ENCODE results near the gene CDKN2B. TPM values are rescaled to one million over a fixed set of nuclear protein-coding genes. Genes with fewer than 3 reads are reported as not detected.

Gene CDKN2B
- total and polyA plus RNA-seq, 2 donors (not counting 3 experiments of a cell fraction or from before 2014, with no cell fraction given) = 1.6 to 2.1 TPM

DNA sequence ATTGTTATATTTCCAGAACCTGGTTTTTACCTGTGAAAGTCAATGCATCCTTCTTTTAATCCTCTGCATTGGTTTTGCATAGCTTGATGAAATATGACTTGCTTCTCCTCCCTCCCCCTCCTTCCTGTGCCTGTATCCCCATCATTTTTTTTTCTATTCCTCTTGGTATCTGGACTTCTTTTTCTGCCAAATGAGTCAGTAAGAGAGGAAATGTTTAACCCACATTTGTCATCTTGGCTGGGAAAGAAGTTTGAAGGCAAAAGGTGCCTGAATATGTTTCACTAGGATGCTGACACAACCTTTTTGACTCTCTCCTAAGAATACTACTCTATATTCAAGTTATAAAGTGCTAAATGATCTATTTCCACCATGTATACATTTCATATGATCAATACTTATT is 35.5 kb upstream of the CDKN2B start:
- peak; percentile 81 for FAIRE-seq
- dilution Hi-C loops (cut with MboI; ENCODE audit: extremely low pct_ligation_motif_present, low sequenced_read_pairs) (no loop called here), intact Hi-C loops (cut with micrococcal nuclease) (loop anchor here (1.0 to 2.0 kb wide), 2 partner anchors 74 to 114 kb away; no protein-coding TSS in a partner anchor)
- H2AFZ ChIP-seq (ENCODE audit: low read depth, low read length) = no peak overlapping the region
- H3K9me3 ChIP-seq (replicated peaks; ENCODE audit: control insufficient read depth, insufficient read depth, low read length) = no peaks in the 10 kb centered on the region
- ChIA-PET CTCF (interaction anchor here (0.7 to 6.7 kb wide), 9 partner anchors 9 to 408 kb away, joined by 3 to 45 read pairs (median 7); partner anchors contain the start of gene CDKN2B), POLR2A (no interaction called here)
- no peaks in the 10 kb centered on the region for H3K79me2 ChIP-seq (ENCODE audit: control insufficient read depth, insufficient read depth, low read length)
- H3K27me3 ChIP-seq (ENCODE audit: control insufficient read depth in 2 of 2, insufficient read depth in 2 of 2, low read length in 2 of 2) = no peaks in the 10 kb centered on the region
- no peaks in the 10 kb centered on the region for H3K9me1 ChIP-seq (replicated peaks; ENCODE audit: control insufficient read depth, extremely low read depth, insufficient read depth, low read length)
- TF ChIP-seq EZH2 (IDR thresholded peaks at IDR 0.05; ENCODE audit: borderline replicate concordance, low read depth, low read length, severe bottlenecking) (no peak), GATA2 (IDR thresholded peaks at IDR 0.05; ENCODE audit: insufficient read depth, insufficient read length, low read depth, low read length) (peak; percentile 25), JUN (IDR thresholded peaks at IDR 0.05; ENCODE audit: borderline replicate concordance, insufficient read depth, insufficient read length, low read depth) (peak; percentile 74), FOS (IDR thresholded peaks at IDR 0.05; ENCODE audit: borderline replicate concordance, insufficient read depth, low read length) (peak; percentile 93), POLR2AphosphoS5 (IDR thresholded peaks at IDR 0.05; ENCODE audit: insufficient read depth, low read depth, low read length) (peak; percentile 45)
- H3K4me3 ChIP-seq (replicated peaks in 1 of 3; ENCODE audit: insufficient read depth in 1 of 3, low read depth in 1 of 3, low read length in 3 of 3) = no peak overlapping the region
- H4K20me1 ChIP-seq (replicated peaks; ENCODE audit: control insufficient read depth, extremely low read depth, insufficient read depth, low read length) = no peaks in the 10 kb centered on the region
- no TSS peak for BruUV-seq (replicated peaks)
- DNase-seq (ENCODE audit: low read depth, low spot score) = peak; percentile 87
- no peak overlapping the region for H3K9ac ChIP-seq (replicated peaks; ENCODE audit: extremely low read depth, insufficient read depth, low read length)
- no peak overlapping the region for H3K27ac ChIP-seq (ENCODE audit: insufficient read depth, low read depth, low read length)
- H3K4me2 ChIP-seq (ENCODE audit: insufficient read depth, low read length) = peak overlapping the region; percentile 8
- H3K4me1 ChIP-seq (ENCODE audit: control insufficient read depth, extremely low read depth, insufficient read depth, low read length) = peaks cover 24% of the 10 kb centered on the region
- H3K36me3 ChIP-seq (ENCODE audit: control insufficient read depth in 2 of 2, extremely low read depth in 1 of 2, insufficient read depth in 2 of 2, low read length in 2 of 2) = no peaks in the 10 kb centered on the region

DNA sequence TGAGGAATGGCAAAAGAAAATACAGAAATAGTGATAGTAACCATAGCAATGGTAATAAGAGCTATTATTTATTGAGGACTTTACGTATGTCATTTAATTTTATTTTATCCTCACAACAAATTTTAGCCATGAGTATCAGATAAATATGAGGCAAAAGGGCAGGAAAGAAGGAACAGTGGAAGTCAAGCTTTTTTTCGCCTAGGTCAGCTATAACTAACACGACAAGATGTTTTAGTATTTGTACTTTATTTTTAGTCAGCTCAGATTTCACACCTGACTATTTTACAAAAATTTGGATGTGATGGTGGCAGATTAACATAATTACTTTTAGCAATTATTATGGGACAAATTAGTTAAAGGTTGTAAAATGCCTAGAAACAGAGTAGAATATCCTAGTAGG is 34.8 kb upstream of the CDKN2B start:
- no TSS peak for BruUV-seq (replicated peaks)
- dilution Hi-C loops (cut with MboI; ENCODE audit: extremely low pct_ligation_motif_present, low sequenced_read_pairs) = no loop called here
- no peaks in the 10 kb centered on the region for H3K9me1 ChIP-seq (replicated peaks; ENCODE audit: control insufficient read depth, extremely low read depth, insufficient read depth, low read length)
- H3K27me3 ChIP-seq (ENCODE audit: control insufficient read depth in 2 of 2, insufficient read depth in 2 of 2, low read length in 2 of 2) = no peaks in the 10 kb centered on the region
- intact Hi-C loops (cut with micrococcal nuclease) = loop anchor here (1.0 to 2.0 kb wide), 2 partner anchors 75 to 114 kb away; no protein-coding TSS in a partner anchor
- H3K36me3 ChIP-seq (ENCODE audit: control insufficient read depth in 2 of 2, extremely low read depth in 1 of 2, insufficient read depth in 2 of 2, low read length in 2 of 2) = no peaks in the 10 kb centered on the region
- FAIRE-seq (no peak), DNase-seq (ENCODE audit: low read depth, low spot score) (no peak)
- H3K4me2 ChIP-seq (ENCODE audit: insufficient read depth, low read length) = peak overlapping the region; percentile 28
- POLR2A ChIA-PET = no interaction called here
- peaks cover 21% of the 10 kb centered on the region for H3K4me1 ChIP-seq (ENCODE audit: control insufficient read depth, extremely low read depth, insufficient read depth, low read length)
- no peak overlapping the region for H3K27ac ChIP-seq (ENCODE audit: insufficient read depth, low read depth, low read length)
- H3K4me3 ChIP-seq (replicated peaks in 1 of 3; ENCODE audit: insufficient read depth in 1 of 3, low read depth in 1 of 3, low read length in 3 of 3) = no peak overlapping the region
- no peak overlapping the region for H3K9ac ChIP-seq (replicated peaks; ENCODE audit: extremely low read depth, insufficient read depth, low read length)
- no peaks in the 10 kb centered on the region for H4K20me1 ChIP-seq (replicated peaks; ENCODE audit: control insufficient read depth, extremely low read depth, insufficient read depth, low read length)
- no peak overlapping the region for H2AFZ ChIP-seq (ENCODE audit: low read depth, low read length)
- no peaks in the 10 kb centered on the region for H3K79me2 ChIP-seq (ENCODE audit: control insufficient read depth, insufficient read depth, low read length)
- CTCF ChIA-PET = interaction anchor here (0.7 to 6.7 kb wide), 10 partner anchors 9 to 408 kb away, joined by 3 to 45 read pairs (median 6); partner anchors contain the start of gene CDKN2B
- H3K9me3 ChIP-seq (replicated peaks; ENCODE audit: control insufficient read depth, insufficient read depth, low read length) = no peaks in the 10 kb centered on the region
- no peak for TF ChIP-seq MYC (IDR thresholded peaks at IDR 0.05; ENCODE audit: low read depth, low read length)
- TF ChIP-seq JUN (IDR thresholded peaks at IDR 0.05; ENCODE audit: borderline replicate concordance, insufficient read depth, insufficient read length, low read depth) = no peak
- no peak for TF ChIP-seq POLR2AphosphoS5 (IDR thresholded peaks at IDR 0.05; ENCODE audit: insufficient read depth, low read depth, low read length)
- TF ChIP-seq, protein P1, sequence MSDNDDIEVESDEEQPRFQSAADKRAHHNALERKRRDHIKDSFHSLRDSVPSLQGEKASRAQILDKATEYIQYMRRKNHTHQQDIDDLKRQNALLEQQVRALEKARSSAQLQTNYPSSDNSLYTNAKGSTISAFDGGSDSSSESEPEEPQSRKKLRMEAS (IDR thresholded peaks at IDR 0.05; ENCODE audit: insufficient read depth, insufficient read length) = no peak
- TF ChIP-seq GATA2 (IDR thresholded peaks at IDR 0.05; ENCODE audit: insufficient read depth, insufficient read length, low read depth, low read length) = no peak
- TF ChIP-seq POLR2A (IDR thresholded peaks at IDR 0.05; ENCODE audit: low read depth, low read length) = no peak
- TF ChIP-seq EZH2 (IDR thresholded peaks at IDR 0.05; ENCODE audit: borderline replicate concordance, low read depth, low read length, severe bottlenecking) = no peak
- no peak for TF ChIP-seq FOS (IDR thresholded peaks at IDR 0.05; ENCODE audit: borderline replicate concordance, insufficient read depth, low read length)
- TF ChIP-seq CTCF (IDR thresholded peaks at IDR 0.05; ENCODE audit: extremely low read depth in 1 of 2, insufficient read depth in 1 of 2, low read depth in 1 of 2, low read length in 2 of 2) = no peak

All from endothelial cell of umbilical vein (primary cell).